PC-3 (cell line): Measurements from ENCODE around the gene RANBP3. TPM values are rescaled to one million over a fixed set of nuclear protein-coding genes. Genes with fewer than 3 reads are reported as not detected.

ENCODE experiments used
- ATAC-seq: fragments of 200-7000 bp; cut with Tn5 transposase; 2 replicates; pipeline ENCODE4 v1.9.1; 2020; ENCODE audit warnings: mild to moderate bottlenecking, moderate library complexity
- BruUV-seq: library from RNA; stranded (reverse); fragments of 400-500 nt; replicated peaks from 2 replicates; lab custom pipeline; 2021; lab: Mats Ljungman, UMichigan
- CTCF ChIA-PET: fragments of 300-600 bp; sonication (Branson Sonifier 250); formaldehyde crosslinking; loops from one replicate; lab custom pipeline; 2022; ENCODE audit warnings: antibody characterized with exemption; lab: Charles Lee
- POLR2A ChIA-PET: fragments of 300-600 bp; sonication (Branson Sonifier 250); formaldehyde crosslinking; loops from one replicate; lab custom pipeline; 2022; ENCODE audit warnings: antibody characterized with exemption; ENCODE audit not compliant: unreplicated experiment; lab: Charles Lee
- DNase-seq: peaks from one replicate; pipeline ENCODE4 v3.0.0-alpha.2; 2015
- H2AFZ ChIP-seq: fragments of 300-600 bp; sonication (generic); 2 replicates; pipeline ENCODE4 v1.6.0; 2016; ENCODE audit warnings: antibody characterized with exemption, low read length
- H3F3A ChIP-seq: fragments of 300-600 bp; sonication (generic); one replicate; pipeline ENCODE4 v1.6.0; 2017; ENCODE audit warnings: antibody characterized with exemption, low read length, control low read depth, mild to moderate bottlenecking; ENCODE audit not compliant: unreplicated experiment
- H3K27ac ChIP-seq: fragments of 300-600 bp; sonication (generic); 2 replicates; pipeline ENCODE4 v1.5.1; 2016; ENCODE audit warnings: mild to moderate bottlenecking, low read length
- H3K27me3 ChIP-seq: fragments of 300-600 bp; sonication (generic); 2 replicates; pipeline ENCODE4 v1.6.1; 2016; ENCODE audit warnings: low read length, mixed read lengths
- H3K36me3 ChIP-seq: fragments of 300-600 bp; sonication (generic); 2 replicates; pipeline ENCODE4 v1.6.1; 2016; ENCODE audit warnings: low read depth, mixed run types, low read length, mixed read lengths
- H3K4me1 ChIP-seq: fragments of 300-600 bp; sonication (generic); 2 replicates; pipeline ENCODE4 v1.5.1; 2016; ENCODE audit warnings: low read length; ENCODE audit not compliant: insufficient read depth
- H3K4me2 ChIP-seq: fragments of 300-600 bp; sonication (generic); 2 replicates; pipeline ENCODE4 v1.6.0; 2016; ENCODE audit warnings: low read length
- H3K4me3 ChIP-seq: fragments of 300-600 bp; sonication (generic); 2 replicates; pipeline ENCODE4 v1.5.1; 2016; ENCODE audit warnings: mild to moderate bottlenecking, low read length, mixed read lengths
- H3K79me2 ChIP-seq: fragments of 300-600 bp; sonication (generic); 2 replicates; pipeline ENCODE4 v1.6.1; 2017; ENCODE audit warnings: low read length, mixed read lengths
- H3K9ac ChIP-seq: fragments of 300-600 bp; sonication (generic); 2 replicates; pipeline ENCODE4 v1.6.0; 2016; ENCODE audit warnings: mild to moderate bottlenecking, low read length
- H3K9me2 ChIP-seq: fragments of 300-600 bp; sonication (generic); replicated peaks from 2 replicates; pipeline ENCODE4 v1.6.1; 2016; ENCODE audit warnings: mixed run types, low read length, mixed read lengths
- H3K9me3 ChIP-seq: fragments of 300-600 bp; sonication (generic); 2 replicates; pipeline ENCODE4 v1.6.1; 2016; ENCODE audit warnings: low read length, mixed read lengths
- H4K20me1 ChIP-seq: fragments of 300-600 bp; sonication (generic); 2 replicates; pipeline ENCODE4 v1.6.1; 2016; ENCODE audit warnings: low read length, mixed read lengths
- EZH2 ChIP-seq: fragments of 300-600 bp; sonication (generic); IDR thresholded peaks from one replicate; pipeline ENCODE4 v1.6.1; 2017; ENCODE audit warnings: antibody characterized with exemption, mild to moderate bottlenecking, low read length; ENCODE audit not compliant: unreplicated experiment
- EZH2phosphoT487 ChIP-seq: fragments of 300-600 bp; sonication (generic); IDR thresholded peaks from 2 replicates; pipeline ENCODE4 v1.6.1; 2018; ENCODE audit warnings: mild to moderate bottlenecking, antibody characterized with exemption, low read length, borderline replicate concordance
- intact Hi-C: fragments of 100-400 bp; cut with micrococcal nuclease; formaldehyde crosslinking; loops from 2 replicates; pipeline ENCODE4 v1.9.0; 2023
- total RNA-seq: library from RNA; depleted of rRNA; stranded (reverse); fragments of >200 nt; gene quantifications from 2 replicates; pipeline ENCODE4 v1.2.3, GENCODE V29; 2014; rRNA removed
- TF ChIP-seq, protein P1 (sequence below): fragments of 300-600 bp; sonication (generic); conservative IDR thresholded peaks from 2 replicates; pipeline ENCODE4 v1.5.1; 2017; ENCODE audit warnings: antibody characterized with exemption, low read depth, mild to moderate bottlenecking, low read length

Gene RANBP3
- total RNA-seq, 1 experiment from 2014 or later, result 114 TPM

DNA sequence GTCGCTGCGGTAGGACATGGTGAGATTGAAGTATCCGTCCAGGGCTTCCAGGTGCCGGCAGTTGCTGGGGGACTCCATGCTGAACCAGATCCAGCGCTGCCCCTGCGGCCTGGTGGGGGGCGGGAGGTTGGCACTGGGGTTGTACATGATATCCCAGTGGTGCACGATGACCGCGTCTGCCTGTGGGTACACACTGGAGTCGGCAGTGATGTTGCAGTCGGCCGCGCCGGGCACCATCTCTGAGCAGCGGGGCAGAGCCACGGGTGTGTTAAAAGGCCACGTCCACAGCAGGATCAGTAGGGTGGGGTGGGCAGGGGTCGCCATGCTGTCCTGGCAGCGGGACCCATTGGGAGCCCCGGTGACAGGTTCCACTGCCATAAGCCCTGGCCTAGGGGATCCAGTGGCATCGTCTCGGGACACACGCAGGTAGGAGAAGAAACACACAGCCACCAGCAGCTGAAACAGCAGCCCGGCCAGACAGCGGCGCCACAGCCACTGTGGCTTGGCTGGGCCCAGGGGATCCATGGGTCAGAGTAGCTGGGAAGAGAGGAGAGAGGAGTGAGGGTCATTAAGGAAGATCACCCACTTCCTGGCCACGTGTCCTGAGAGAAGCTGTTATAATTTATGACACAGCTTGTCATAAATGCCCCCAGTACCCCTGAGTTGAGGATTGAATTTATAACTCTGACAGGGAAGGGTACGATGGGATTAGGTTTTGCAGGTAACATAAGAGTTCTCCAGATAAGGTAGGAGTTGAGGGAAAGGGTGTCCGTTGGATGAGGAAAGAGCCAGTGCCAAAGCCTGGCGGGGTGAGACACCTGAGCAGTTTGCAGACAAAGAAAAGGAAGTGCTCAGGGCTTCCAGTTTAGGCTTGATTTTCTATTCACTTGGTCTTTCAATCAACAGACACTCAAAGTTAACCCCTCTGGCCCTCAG lies 110.5 kb downstream of the RANBP3 start:
- H3K36me3 ChIP-seq, result no peaks in the 10 kb centered on the region
- H3K4me3 ChIP-seq, result no peak overlapping the region
- no peaks in the 10 kb centered on the region for H3K9me2 ChIP-seq
- H3K4me1 ChIP-seq, result no peaks in the 10 kb centered on the region
- ChIA-PET CTCF (no interaction called here), POLR2A (no interaction called here)
- no peak overlapping the region for H2AFZ ChIP-seq
- no peak overlapping the region for H3K27ac ChIP-seq
- H3K27me3 ChIP-seq, result no peaks in the 10 kb centered on the region
- ATAC-seq (no peak), DNase-seq (no peak)
- no peaks in the 10 kb centered on the region for H3K79me2 ChIP-seq
- TF ChIP-seq, protein P1, sequence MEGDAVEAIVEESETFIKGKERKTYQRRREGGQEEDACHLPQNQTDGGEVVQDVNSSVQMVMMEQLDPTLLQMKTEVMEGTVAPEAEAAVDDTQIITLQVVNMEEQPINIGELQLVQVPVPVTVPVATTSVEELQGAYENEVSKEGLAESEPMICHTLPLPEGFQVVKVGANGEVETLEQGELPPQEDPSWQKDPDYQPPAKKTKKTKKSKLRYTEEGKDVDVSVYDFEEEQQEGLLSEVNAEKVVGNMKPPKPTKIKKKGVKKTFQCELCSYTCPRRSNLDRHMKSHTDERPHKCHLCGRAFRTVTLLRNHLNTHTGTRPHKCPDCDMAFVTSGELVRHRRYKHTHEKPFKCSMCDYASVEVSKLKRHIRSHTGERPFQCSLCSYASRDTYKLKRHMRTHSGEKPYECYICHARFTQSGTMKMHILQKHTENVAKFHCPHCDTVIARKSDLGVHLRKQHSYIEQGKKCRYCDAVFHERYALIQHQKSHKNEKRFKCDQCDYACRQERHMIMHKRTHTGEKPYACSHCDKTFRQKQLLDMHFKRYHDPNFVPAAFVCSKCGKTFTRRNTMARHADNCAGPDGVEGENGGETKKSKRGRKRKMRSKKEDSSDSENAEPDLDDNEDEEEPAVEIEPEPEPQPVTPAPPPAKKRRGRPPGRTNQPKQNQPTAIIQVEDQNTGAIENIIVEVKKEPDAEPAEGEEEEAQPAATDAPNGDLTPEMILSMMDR, result no peak
- TF ChIP-seq EZH2 (no peak), EZH2phosphoT487 (no peak)
- H3K9me3 ChIP-seq, result no peaks in the 10 kb centered on the region
- H3F3A ChIP-seq, result no peaks in the 10 kb centered on the region
- BruUV-seq, result no TSS peak
- no peak overlapping the region for H3K4me2 ChIP-seq
- H4K20me1 ChIP-seq, result no peaks in the 10 kb centered on the region
- intact Hi-C loops, result no loop called here
- no peak overlapping the region for H3K9ac ChIP-seq

Other genes starting within 250 kb of the RANBP3 start
- gene PRR22, start 193.4 kb downstream of the RANBP3 start, total RNA-seq, result 3.5 and 5.6 TPM in 2 replicates
- gene DUS3L, start 187.0 kb downstream of the RANBP3 start, total RNA-seq, result 118 and 148 TPM in 2 replicates
- 3.9 and 8.8 TPM in 2 replicates for gene NRTN, start 173.1 kb downstream of the RANBP3 start, total RNA-seq
- 0.69 TPM in 1 of 2 replicates, not detected in the other for gene FUT6, start 138.4 kb downstream of the RANBP3 start, total RNA-seq
- gene FUT3, start 126.7 kb downstream of the RANBP3 start, total RNA-seq, result 7.7 and 7.8 TPM in 2 replicates
- 0.35 TPM in 1 of 2 replicates, not detected in the other for gene FUT5, start 107.6 kb downstream of the RANBP3 start, total RNA-seq
- gene NDUFA11, start 74.3 kb downstream of the RANBP3 start, total RNA-seq, result 556 and 669 TPM in 2 replicates
- 7.8 and 8.3 TPM in 2 replicates for gene VMAC, start 73.3 kb downstream of the RANBP3 start, total RNA-seq
- gene CAPS, start 63.9 kb downstream of the RANBP3 start, total RNA-seq, result 255 and 280 TPM in 2 replicates
- gene RFX2, start 132.4 kb upstream of the RANBP3 start, total RNA-seq, result 10.5 and 11.3 TPM in 2 replicates
- not detected in 2 replicates for gene ACSBG2, start 157.5 kb upstream of the RANBP3 start, total RNA-seq